MCF 10A (cell line): Measurements from ENCODE around the gene HLA-DOA. TPM values are rescaled to one million over a fixed set of nuclear protein-coding genes. Genes with fewer than 3 reads are reported as not detected.

Experiments used
- Bru-seq: library from RNA; stranded (reverse); fragments of 400-500 nt; gene quantifications from one replicate; lab custom pipeline; 2021; lab: Mats Ljungman, UMichigan
- BruChase-seq, 2 experiments: library from RNA; stranded (reverse); fragments of 400-500 nt; gene quantifications; one replicate each; lab custom pipeline; 2021; lab: Mats Ljungman, UMichigan
- BruUV-seq: library from RNA; stranded (reverse); fragments of 400-500 nt; replicated peaks from 2 replicates; lab custom pipeline; 2021; lab: Mats Ljungman, UMichigan
- CTCF ChIA-PET: fragments of 300-600 bp; sonication (Branson Sonifier 250); formaldehyde crosslinking; extraction: SDS; loops from one replicate; lab custom pipeline; 2021; ENCODE audit warnings: antibody characterized with exemption, inconsistent platforms; lab: Yijun Ruan, JAX
- POLR2A ChIA-PET: fragments of 300-600, 350-650 bp; sonication (Branson Sonifier 250); formaldehyde crosslinking; extraction: SDS; loops from one replicate; lab custom pipeline; 2020; ENCODE audit warnings: antibody characterized with exemption, inconsistent platforms; lab: Yijun Ruan, JAX
- DNase-seq: peaks from one replicate; pipeline ENCODE4 v3.0.0-alpha.2; 2018; ENCODE audit not compliant: unreplicated experiment
- H3K27ac Mint-ChIP-seq: one replicate; pipeline ENCODE4 v1.8.0; 2022; ENCODE audit warnings: mild to moderate bottlenecking, low read depth, mixed read lengths; ENCODE audit not compliant: unreplicated experiment
- H3K27me3 Mint-ChIP-seq: one replicate; pipeline ENCODE4 v1.8.0; 2022; ENCODE audit warnings: mixed read lengths; ENCODE audit not compliant: insufficient read depth, unreplicated experiment
- H3K36me3 Mint-ChIP-seq: one replicate; pipeline ENCODE4 v1.8.0; 2022; ENCODE audit warnings: mild to moderate bottlenecking, moderate library complexity, mixed read lengths; ENCODE audit not compliant: insufficient read depth, unreplicated experiment
- H3K4me1 Mint-ChIP-seq: one replicate; pipeline ENCODE4 v1.8.0; 2022; ENCODE audit warnings: mixed read lengths; ENCODE audit not compliant: insufficient read depth, unreplicated experiment
- H3K4me3 Mint-ChIP-seq: one replicate; pipeline ENCODE4 v1.8.0; 2022; ENCODE audit warnings: mild to moderate bottlenecking, moderate library complexity, mixed read lengths; ENCODE audit not compliant: unreplicated experiment
- H3K9me3 Mint-ChIP-seq: one replicate; pipeline ENCODE4 v1.8.0; 2022; ENCODE audit warnings: mixed read lengths; ENCODE audit not compliant: unreplicated experiment
- intact Hi-C: fragments of 100-400 bp; cut with micrococcal nuclease; formaldehyde crosslinking; loops from 2 replicates; pipeline ENCODE4 v1.14.1; 2022
- long read RNA-seq: library from polyadenylated mRNA; stranded (forward); transcript quantifications from one replicate; pipeline ENCODE4 v2.0.0, GENCODE V29; 2022
- total RNA-seq: library from RNA; stranded (reverse); gene quantifications from 2 replicates; pipeline ENCODE4 v1.2.3, GENCODE V29; 2022
- TF ChIP-seq, protein P1 (sequence below): fragments of 200-600 bp; IDR thresholded peaks from one replicate; pipeline ENCODE4 v1.8.0; 2022; ENCODE audit warnings: antibody characterized with exemption, mild to moderate bottlenecking; ENCODE audit not compliant: unreplicated experiment

HLA-DOA gene
- not detected in 2 replicates for total RNA-seq
- Bru-seq, nascent RNA, result not detected
- BruChase-seq, experiment 1, labeled RNA remaining after a 6-hour chase, result not detected
- BruChase-seq, experiment 2, labeled RNA remaining after a 2-hour chase, result not detected
- long read RNA-seq, result 0 reads

DNA sequence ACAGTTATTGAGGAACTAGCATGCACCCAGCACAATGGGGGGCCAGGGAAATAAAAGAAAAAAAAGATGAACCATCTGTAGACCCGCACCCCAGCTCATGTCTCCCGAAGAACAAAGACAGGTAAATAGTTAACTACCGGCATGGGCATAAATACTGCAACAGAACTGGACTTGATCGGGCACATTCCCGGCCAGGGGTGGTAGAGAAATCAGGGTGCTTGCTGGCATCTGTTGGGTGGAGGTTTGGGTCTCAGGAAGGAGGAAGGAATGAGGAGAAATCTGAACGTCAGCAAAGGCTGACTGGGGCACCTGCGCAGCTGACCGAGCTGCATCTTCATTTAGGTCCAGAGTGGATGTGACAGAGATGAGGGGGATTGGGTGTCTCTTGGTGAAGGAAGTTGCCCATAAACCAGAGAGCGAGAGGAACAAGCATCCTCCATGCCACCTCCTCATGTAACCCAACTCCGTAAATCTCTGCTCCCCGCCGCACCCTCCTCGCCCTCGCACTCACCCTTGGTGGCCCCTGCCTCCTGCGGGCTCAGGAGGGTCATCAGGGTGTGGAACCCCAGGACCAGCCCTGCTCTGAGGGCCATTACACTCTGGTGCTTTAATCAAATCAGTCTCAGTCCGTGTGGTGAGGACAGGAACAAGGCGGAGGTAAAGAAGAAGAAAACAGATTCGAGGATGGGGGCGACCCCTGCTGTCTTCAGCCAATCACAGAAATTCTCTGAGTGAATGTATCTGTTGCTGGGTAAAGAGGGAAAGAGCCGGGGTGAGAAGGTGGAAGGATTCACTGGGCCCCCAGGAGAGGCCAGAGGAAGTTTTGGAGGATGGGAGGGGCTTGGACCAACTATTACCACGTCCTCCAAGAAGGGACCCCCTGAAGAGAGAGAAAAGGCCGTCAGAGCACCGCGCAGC, at the start of gene HLA-DOA:
Gene HLA-DOA (minus strand): TSS at position 648 of the 918 bp plus-strand sequence.
- BruUV-seq, result no TSS peak
- H3K9me3 Mint-ChIP-seq, result no peaks in the 10 kb centered on the region
- intact Hi-C loops, result no loop called here
- no peaks in the 10 kb centered on the region for H3K36me3 Mint-ChIP-seq
- H3K27ac Mint-ChIP-seq, result no peak within 1 kb of the TSS
- H3K4me3 Mint-ChIP-seq, result no peak within 1 kb of the TSS
- no peak for DNase-seq
- TF ChIP-seq, protein P1, sequence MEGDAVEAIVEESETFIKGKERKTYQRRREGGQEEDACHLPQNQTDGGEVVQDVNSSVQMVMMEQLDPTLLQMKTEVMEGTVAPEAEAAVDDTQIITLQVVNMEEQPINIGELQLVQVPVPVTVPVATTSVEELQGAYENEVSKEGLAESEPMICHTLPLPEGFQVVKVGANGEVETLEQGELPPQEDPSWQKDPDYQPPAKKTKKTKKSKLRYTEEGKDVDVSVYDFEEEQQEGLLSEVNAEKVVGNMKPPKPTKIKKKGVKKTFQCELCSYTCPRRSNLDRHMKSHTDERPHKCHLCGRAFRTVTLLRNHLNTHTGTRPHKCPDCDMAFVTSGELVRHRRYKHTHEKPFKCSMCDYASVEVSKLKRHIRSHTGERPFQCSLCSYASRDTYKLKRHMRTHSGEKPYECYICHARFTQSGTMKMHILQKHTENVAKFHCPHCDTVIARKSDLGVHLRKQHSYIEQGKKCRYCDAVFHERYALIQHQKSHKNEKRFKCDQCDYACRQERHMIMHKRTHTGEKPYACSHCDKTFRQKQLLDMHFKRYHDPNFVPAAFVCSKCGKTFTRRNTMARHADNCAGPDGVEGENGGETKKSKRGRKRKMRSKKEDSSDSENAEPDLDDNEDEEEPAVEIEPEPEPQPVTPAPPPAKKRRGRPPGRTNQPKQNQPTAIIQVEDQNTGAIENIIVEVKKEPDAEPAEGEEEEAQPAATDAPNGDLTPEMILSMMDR, result no peak
- no peaks in the 10 kb centered on the region for H3K4me1 Mint-ChIP-seq
- peaks cover 95% of the 10 kb centered on the region for H3K27me3 Mint-ChIP-seq
- ChIA-PET CTCF (interaction anchor here (0.7 kb wide), 1 partner anchor 24 kb away, joined by 3 read pairs; no protein-coding TSS in a partner anchor), POLR2A (interaction anchor here (0.7 kb wide), 1 partner anchor 660 kb away, joined by 4 read pairs; no protein-coding TSS in a partner anchor)

DNA sequence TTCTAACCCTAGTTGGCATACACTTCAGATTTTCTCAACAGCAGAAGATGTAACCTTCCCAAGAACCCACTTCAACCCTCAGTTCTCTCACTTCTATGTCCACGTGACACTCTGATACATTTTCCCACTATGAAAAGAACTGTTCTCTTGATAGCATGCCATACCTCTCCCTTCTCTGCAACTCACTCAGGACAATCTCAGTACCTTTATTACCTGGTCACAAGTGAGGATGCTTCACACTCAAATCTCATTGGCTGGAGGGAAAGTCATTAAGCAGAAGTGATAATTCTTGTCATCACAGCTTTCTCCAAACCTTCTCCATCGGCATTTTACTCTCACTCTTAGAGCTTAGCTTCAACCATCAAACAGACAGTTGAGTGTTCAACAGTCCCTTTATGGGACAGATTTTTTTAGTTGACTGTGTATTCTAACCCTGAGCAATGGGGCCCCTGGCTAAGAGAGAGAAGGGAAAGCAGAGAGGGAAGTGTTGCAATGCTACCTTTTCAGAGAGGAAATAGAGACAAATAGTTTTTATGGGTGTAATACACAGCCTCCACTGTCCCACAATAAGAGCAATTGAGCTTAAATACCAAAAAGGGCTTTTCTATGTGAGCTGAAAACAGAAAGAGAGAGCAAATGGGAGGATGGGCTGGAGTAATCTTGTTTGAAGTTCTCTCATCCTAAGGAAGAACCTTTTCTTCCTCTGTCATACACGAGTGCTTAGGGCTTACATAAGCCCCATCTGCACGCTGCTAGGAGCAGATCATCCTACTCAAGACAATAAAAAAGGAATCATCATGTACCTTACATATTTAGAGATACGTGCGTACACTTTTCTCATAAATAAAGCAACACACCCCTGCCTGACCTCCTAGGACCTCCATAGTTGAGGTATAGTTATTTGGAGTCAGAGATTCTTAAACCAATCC, 48.1 kb upstream of the HLA-DOA start:
- H3K4me1 Mint-ChIP-seq, result no peaks in the 10 kb centered on the region
- ChIA-PET POLR2A (interaction anchor here (0.8 kb wide), 1 partner anchor 240 kb away, joined by 3 read pairs; no protein-coding TSS in a partner anchor), CTCF (interaction anchor here (0.6 kb wide), 1 partner anchor 242 kb away, joined by 3 read pairs; no protein-coding TSS in a partner anchor)
- intact Hi-C loops, result no loop called here
- no peak overlapping the region for H3K4me3 Mint-ChIP-seq
- no peak for DNase-seq
- no peaks in the 10 kb centered on the region for H3K9me3 Mint-ChIP-seq
- no peak overlapping the region for H3K27ac Mint-ChIP-seq
- H3K36me3 Mint-ChIP-seq, result no peaks in the 10 kb centered on the region
- H3K27me3 Mint-ChIP-seq, result peaks cover 64% of the 10 kb centered on the region
- TF ChIP-seq, protein P1, result no peak
- BruUV-seq, result no TSS peak

- no TSS peak for BruUV-seq
- Mint-ChIP-seq H3K36me3 (no peaks in the 10 kb centered on the region), H3K27ac (no peak overlapping the region), H3K4me1 (no peaks in the 10 kb centered on the region), H3K27me3 (peaks cover 99% of the 10 kb centered on the region), H3K9me3 (no peaks in the 10 kb centered on the region), H3K4me3 (no peak overlapping the region)
- POLR2A ChIA-PET, result interaction anchor here (0.6 kb wide), 1 partner anchor 11 kb away, joined by 3 read pairs; no protein-coding TSS in a partner anchor
- CTCF ChIA-PET, result interaction anchor here (0.6 kb wide), 1 partner anchor 892 kb away, joined by 4 read pairs; no protein-coding TSS in a partner anchor
- TF ChIP-seq, protein P1, result no peak
- DNase-seq, result no peak
- intact Hi-C loops, result no loop called here
Measured at GRCh38 chr6:33053230-33053629, 43.8 kb upstream of the HLA-DOA start.
